HG02943 (cell line): ENCODE results near the gene PDGFRB.
"Not testable (repeated sequence)": the region's sequence is repeated elsewhere in the genome, so short reads cannot be mapped to it uniquely, and the experiment has no call there.

ENCODE experiments used
- ATAC-seq: cut with Tn5 transposase; IDR thresholded peaks from one replicate; pipeline ENCODE4 v1.9.1; 2021; ENCODE audit warnings: mild to moderate bottlenecking, low read depth, moderate library complexity; ENCODE audit not compliant: unreplicated experiment

The PDGFRB gene

DNA sequence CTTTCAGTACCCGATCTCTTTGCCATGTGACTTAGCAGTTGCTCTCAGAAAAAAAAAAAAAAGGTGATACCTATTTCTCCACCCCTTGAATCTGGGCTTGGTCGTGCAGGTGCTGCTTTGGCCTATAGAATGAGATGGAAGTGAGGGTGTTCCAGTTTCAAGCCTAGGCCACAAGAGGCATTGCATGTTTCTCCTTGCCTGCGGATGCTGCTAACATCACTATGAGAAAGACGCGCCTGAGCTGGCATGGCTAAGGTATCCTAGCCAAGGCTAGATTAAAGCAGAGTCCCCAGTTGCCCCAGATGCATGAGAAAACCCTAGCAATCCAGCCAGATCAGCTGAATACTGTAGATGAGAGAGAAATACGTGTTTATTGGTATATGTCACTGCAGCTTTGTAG, 54.6 kb downstream of the PDGFRB start:
- no peak for ATAC-seq

DNA sequence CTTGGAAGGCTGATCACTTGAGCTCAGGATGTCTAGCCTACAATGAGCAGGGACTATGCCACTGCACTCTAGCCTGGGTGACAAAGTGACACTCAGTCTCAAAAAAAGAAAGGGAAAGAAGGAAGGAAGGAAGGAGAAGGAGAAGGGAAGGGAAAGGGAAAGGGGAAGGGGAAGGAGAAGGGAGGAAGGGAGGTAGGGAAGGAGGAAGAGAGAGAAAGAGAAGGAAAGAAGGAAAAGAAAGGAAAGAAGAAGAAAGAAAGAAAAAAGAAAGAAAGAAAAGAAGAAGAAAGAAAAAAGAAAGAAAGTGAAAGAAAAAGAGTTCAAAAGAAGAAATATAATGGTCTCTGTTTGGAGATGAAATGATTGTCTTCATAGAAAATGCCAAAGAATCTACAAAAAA, 58.5 kb downstream of the PDGFRB start:
- ATAC-seq: no peak

DNA sequence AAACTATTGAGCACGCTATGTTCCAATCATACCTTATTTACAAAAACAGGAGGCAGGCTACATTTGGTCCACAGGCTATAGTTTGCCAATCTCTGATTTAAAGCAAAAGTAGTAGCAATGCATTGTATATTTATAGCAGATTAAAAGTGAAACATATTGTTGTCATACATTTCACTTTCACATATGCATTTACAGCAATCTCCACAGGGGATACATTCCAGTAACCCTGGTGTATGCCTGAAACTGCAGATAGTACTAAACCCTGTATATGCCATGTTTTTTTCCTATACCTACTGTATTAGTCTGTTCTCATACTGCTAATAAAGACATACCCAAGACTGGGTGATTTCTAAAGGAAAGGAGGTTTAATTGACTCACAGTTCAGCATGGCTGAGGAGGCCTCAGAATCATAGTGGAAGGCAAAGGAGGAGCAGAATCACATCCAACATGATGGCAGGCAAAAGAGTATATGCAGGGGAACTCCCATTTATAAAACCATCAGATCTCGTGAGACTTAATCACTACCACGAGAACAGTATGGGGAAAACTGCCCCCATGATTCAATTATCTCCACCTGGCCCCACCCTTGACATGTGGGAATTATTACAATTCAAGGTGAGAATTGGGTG, 63.4 kb downstream of the PDGFRB start:
- ATAC-seq: no peak

DNA sequence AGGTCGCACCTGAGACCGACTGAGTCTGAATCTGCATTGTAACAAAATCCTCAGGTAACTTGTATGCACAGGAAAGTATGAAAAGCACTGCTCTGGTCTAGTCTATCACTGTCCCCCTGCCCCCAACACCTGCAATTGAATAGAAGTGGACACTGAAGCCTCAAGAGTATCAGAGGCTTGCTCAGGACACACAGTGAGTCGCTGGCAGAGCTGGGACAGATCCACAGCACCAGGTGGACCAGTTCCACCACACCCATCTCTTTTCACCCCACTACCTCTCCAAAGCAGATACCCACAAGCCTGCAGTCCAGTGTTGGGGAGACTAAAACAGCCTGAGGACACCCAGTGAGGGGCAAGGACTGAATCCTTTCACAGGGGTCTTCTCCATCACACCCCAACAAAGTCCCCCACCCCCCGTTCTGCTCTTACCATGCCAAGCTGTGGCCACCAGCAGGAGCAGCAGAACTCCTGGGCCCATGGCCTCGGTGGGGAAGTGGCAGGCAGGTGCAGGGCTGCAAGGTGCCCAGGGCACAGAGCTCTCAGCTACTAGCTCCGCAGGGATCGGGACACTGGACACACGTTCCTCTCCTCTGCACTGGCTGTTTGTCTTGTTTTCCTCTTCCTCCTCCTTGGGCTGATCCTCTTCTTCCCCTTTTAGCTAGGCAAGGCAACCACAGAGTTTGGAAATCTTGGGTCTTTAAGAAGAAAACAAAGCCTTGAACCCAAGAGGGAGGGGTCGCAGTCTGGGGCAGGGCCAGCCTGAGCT, 69.5 kb downstream of the PDGFRB start, which contains the start of gene CSF1R:
CSF1R (minus strand) TSS at position 605 of the 766 bp plus-strand sequence; CDS start at position 478, 127 bp downstream.
- no peak for ATAC-seq

DNA sequence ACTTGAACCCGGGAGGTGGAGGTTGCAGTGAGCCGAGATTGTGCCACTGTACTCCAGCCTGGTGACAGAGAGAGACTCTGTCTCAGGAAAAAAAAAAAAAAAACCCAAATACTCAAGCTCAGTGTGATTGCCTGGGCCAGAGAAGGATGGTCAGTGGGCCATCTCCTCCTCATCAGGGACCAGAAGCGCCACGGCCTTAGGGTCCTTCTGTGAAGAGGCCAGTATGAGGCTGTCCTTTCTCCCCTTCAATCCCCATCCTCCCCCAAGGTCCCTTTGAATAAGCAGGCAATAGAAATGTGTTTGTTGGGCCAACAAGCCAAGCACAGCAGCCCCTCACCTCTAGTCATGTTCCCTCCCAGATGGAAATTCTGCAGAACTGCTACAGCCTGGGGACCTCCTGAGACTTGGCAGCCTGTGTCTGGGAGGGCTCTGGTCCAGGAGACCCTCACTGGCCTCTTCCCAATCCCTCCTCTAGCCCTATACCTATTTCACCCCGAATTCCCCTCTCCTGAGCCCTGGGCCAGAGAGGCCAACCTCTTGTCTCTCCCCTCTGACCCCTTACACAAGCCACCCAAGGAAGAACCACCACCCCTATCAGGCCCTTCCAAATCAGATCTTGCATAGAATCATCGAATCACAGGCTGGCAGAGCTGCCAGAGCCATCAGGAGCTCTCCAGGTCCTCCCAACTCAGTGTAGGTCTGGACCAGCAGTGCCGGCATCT, 70.3 kb downstream of the PDGFRB start:
- ATAC-seq: no peak

DNA sequence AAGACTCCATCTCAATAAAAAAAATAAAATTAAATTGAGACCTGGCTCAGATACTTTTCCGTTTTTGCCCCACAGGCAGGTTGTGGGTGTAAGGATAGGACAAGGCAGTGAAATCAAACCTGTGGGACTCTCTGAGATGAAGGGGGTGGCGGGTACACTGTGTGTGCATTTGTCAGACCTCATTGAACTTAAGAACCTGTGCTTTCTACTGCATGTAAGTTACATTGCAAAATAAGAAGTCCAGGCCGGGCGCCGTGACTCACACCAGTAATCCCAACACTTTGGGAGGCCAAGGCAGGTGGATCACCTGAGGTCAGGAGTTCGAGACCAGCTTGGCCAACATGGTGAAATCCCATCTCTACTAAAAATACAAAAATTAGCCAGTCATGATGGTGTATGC, 70.9 kb downstream of the PDGFRB start:
- not testable (repeated sequence) for ATAC-seq

DNA sequence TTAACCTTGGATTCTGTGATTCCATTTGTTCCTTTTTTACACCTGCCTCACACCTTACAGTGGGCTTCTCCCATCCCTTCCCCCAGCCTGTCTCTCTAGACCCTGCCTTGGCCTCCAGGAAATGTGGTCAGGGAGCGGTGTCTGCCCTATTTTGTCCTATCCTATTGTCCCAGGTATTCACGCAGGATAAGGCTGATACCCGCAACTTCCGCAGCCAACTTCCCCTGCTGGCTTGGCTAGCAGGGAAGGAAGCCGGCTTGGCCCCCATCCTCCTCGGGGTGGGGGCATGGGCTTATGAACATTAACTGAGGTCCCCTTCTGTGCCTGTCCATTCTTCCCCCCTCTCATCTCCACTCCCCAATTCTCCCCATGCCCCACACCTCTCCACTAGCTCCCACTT, 72.8 kb downstream of the PDGFRB start:
- ATAC-seq: no peak

DNA sequence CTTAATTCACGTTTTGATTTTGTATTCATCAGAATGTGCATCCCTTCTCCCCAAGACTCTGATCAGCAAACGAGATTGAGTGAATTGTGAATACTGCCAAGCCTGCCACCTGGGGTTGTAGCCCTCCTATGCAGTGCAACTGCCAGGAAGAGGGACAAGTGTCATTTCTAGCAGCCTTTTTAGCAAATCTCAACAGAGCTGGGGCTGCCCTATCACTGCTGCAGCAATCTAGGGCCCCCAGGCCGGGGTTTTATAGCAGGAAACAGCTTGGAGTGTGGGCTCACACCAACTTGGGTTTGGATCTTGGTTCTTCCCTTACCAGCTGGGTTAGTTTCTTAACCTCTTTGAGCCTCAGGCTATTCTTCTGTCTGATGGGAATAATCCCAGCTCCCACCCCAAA, 73.3 kb downstream of the PDGFRB start:
- peak; percentile 19 for ATAC-seq

DNA sequence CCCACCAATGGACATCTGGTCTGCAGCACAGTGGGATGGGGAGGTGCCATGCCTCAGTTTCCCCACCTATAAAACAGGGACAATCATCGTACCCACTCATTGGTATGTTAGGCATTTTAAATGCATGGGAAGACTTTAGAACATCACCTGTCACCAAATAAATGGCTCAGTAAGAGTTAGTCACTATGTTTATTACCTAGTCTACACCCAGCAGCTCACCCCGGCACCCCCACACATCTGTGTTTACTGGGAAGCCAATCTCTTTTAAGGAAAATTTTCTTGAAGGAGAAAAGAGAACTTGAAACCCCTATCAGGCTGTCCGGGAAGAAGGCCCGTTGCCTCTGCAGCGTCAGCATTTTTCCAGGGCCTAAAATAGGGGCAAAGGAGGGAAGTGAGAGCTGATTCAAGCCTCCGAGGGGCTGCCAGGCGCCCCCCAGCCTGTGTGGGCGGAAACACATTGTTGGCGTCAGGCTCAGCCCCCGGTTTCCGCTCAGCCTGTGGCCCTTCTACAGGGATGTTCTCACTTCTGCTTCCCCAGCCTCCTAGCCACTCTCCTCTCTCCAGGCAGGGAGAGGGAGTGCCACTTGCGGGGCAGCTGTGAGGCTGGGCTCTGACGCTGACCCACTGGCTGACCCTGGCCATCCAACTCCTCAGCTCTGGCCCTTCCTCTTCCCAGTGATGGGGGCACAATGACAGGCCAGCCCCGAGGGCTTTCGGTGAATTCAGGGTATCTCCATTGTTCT, 73.9 kb downstream of the PDGFRB start:
- ATAC-seq: peak; percentile 71

DNA sequence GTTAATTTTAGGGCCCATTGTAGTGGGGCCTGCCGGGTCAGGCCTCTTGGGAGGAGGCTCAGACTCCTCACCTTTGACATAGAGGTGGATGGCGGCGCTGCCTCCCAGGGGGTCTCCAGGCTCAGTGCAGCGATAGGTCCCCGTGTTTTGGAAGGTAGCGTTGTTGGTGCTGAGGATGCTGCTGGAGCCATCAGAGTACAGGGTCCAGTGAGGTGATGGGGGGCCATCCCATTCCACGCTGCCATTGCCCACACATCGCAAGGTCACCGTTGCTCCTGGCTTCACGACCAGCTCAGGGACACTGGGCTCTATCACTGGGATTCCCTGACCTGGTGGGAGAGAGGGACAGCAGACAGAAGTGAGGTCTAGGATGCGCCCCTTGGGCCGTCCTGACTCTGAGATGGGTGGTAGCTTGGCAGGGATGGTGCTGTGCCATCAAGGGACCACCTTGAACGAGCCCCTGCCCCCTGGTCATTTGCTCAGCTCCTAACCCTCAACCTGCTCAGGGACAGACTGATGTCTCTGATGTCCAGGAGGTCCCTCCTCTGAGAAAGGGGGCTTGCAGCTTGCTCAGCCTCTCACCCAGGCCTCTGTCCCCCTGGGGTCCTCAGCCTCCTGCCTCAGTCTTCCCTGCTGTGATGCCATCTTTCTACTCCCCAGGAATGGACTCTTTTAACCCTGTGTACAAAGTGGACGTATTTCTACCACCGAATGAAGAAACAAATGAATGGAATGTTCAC, 74.8 kb downstream of the PDGFRB start:
- ATAC-seq: no peak

DNA sequence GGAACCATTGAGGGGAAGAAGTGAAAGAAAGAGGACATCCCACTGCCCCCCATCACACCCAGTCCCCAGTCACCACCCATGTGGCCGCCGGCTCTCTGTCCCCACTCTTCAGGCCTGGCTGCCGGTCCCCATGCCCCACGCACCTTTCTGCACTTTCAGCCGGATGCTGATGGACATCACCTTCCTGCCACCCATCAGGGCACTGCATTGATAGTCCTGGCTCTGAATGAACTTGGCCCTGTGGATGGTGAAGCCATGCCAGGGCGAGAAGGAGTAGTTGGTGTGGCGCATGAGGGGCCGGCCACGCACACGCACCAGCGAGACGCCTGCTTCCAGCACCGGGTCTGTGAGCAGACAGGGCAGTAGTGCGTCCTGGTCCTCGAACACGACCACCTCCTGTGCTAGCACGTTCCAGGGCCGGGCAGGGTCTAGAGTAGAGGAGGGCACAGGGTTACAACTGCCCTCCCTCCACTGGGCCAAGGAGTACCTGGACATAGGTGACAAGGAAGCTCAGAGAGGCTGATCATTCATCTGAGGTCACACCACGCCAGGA, 75.7 kb downstream of the PDGFRB start:
- ATAC-seq: no peak

DNA sequence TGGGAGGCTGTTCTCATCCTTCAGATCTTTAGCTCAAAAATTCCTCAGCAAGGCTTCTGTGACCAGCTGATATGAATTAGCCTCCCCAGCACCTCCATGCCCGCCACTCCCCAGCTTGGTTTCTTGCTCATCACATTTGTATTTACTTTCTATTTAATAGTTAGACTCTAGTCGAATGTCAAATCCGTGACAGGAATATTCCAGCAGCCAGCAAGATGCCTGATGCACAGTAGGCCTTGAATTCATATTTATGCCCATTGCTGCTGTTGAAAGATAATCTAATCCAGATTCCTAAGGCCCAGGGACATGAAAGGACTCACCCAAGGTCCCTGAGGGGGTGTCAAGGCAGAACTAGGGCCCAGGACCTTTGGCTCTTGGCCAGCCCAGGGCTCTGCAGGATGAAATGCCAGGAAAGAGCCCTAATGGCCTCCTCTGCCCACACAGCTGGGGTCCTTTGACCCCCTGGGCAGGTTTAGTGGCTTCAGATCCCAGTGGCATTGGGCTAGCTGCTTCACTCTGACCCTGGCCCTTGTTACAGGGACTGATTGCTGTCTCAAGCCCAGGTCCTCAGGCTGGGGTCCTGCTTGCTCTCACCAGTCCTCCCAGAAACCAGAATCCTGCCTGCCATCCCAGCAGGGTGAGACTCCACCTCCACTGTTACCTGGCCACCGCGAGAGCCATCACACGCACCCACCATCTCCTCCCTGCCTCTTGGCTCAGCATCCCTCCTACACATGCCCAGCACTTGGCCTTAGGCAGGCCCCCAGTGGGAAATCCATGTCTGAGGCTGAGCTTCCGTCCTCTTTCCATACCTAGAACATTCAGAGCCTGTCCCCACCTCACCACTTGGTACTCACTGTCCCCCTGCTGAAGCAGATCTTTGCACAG, 76.6 kb downstream of the PDGFRB start:
- ATAC-seq: no peak

DNA sequence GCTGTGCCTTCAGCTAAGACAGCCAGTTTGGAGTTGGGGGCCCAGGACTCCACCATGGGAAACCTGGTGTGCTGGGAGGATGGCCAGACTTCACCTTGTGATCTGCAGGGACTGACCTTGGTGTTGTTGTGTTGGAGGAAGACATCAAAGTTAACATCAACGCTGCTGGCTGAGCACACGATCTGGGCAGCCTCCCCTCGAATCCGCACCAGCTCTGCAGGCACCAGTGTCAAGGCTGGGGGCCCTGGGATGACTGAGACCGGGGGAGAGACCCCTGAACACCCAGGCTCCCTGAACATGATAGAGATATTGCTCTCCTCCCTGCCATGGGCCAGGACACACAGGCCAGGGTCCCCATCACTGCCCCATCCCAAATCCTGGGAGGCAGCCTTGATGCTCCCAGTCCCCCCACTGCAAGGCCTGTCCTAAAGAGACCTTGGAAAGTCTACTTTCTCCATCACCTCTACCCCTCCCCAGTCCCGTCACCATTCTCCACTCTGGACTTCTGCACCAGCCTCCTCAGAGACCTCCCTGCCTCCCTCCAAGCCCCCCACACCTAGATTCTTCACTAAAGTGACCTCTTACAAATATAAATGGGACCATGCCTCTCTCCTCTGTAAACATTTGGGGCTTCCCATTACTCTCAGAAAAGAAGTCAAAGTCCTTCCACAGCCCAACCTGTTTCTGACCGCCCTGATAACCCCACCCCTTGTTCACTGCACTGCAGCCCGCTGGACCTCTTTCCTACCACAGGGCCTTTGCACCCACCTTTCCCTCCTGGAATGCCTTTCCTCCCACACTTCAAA, 77.4 kb downstream of the PDGFRB start:
- ATAC-seq: no peak

DNA sequence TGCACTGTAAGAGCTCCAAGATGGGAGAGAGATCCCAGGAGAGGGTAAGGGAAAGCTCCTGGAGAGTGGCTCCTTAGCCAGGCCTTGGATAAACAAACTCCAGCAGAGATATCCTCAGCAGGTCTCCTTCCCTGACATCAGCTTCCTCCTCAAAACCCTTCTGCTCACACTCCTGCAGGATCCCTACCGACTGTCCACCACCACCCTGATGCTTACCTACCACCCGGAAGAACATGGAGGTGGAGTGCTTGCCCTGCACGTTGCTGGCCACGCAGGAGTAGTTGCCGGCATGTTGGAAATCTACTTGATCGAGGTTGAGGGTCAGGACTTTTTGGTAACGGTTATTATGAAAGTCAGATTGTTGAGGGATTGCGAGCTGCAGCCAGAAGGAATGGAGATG, 78.6 kb downstream of the PDGFRB start:
- ATAC-seq: no peak

DNA sequence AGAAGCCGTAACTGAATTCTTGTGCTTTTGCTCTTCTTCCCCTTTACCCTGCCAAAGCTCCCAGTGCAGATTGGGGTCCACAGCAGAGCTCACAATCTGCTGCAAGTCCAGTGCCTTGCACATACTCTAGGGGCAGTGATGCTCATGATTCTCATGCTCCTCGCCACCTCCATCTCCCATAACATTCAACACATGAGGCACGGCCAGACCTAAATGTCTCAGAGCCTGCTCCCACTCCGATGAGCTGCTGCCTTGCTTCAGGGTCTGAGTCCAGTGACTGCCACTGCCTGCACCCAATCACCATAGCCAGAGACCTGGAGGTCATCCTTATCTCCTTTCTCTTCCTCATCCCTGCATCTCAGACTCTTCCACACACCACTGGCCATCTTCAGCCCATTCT, 79.8 kb downstream of the PDGFRB start:
- no peak for ATAC-seq

DNA sequence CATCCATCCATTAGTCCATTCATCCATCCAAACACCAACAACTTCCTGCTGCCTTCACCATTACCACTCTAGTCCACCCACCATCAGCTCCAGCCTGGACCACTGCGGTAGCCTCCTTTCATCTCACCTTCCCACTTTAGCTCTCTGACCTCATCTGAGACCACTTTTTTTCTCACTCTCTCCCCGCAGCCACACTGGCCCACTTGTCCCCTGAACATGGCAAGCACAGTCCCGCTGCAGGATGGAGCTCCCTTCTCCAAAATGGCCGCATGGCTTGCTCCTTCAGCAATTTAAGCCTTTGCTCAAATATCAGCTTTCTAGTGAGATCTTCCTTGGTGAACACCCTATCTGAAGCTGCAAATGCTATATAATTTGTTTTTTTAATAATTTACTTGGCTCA, 80.4 kb downstream of the PDGFRB start:
- no peak for ATAC-seq

DNA sequence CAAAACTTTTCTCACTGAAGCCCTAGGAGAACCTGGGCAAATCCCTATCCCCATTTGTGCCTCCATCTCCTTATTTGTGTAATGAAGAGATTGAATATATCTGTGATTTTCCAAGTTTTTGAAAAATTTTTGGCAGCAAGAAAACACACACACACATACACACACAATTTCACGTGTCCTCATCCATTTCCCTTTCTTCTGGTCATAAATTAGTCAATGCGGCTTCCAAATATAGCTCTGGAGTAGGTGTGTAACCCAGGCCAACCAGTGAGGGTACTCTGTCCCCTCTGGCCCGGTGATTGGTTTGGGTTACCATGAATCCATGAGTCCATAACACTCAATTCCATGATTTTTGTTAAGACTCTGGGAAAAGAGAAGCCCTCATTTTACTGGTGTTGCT, 82.0 kb downstream of the PDGFRB start:
- ATAC-seq: no peak

DNA sequence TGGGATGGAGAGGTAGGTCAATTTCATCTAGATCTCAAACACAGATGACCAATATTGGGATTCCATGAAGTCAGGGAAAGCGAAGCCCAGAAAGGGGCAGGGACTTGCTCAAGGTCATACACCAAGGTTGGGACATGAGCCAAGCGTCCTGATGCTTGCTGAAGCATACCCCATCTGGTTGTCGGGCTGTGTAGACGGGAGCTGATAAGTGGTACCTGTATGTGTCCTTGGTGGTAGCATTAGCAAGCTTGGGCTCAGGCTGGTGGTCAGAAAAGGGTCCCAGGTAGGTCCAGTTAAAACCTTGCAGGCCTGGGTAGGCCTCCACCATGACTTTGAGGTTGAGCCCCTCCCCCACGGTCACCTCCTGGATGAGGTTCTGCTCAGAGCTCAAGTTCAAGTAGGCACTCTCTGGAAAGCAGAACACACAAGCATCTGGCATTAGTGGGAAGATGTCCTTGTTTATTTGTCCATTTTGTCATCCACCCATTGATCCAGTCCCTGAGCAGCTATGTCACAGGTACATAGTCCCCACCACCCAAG, 82.5 kb downstream of the PDGFRB start:
- no peak for ATAC-seq
